ENCODE data around the gene MGAT4C. TPM values are rescaled to one million over a fixed set of nuclear protein-coding genes. Genes with fewer than 3 reads are reported as not detected.

Gene MGAT4C
- total RNA-seq, 1 experiment from 2014 or later, result not detected

DNA sequence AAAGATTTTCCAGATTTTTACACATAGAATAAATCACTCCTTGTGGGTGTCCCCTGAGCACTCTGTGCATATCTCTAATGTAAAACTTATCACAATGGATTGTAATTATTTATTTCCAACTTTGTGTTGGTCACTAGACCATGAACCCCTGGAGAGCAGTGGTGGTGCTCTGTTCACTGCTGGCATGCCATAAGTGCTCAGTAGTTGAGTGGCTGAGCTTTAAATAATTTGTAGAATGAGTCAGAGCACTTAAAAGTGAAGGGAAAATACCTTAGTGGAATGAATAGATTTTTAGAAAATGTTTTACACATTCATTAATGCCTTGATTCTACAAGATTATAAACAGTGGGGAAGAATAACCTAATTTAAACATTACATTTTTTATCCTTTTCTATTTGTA lies 6.3 kb downstream of the MGAT4C start:
- no peaks in the 10 kb centered on the region for H4K20me1 ChIP-seq (ENCODE audit: low read length)
- H3K36me3 ChIP-seq (ENCODE audit: low read depth, low read length), result no peaks in the 10 kb centered on the region
- no peak overlapping the region for H2AFZ ChIP-seq (ENCODE audit: low read length)
- H3K4me3 ChIP-seq (ENCODE audit: low read length), result no peak overlapping the region
- no peak overlapping the region for H3K9ac ChIP-seq (ENCODE audit: low read length)
- no peak overlapping the region for H3K4me2 ChIP-seq (ENCODE audit: low read length)
- BruUV-seq (replicated peaks), result no TSS peak
- ChIA-PET POLR2A (ENCODE audit: unreplicated experiment) (interaction anchor here (0.6 kb wide), 1 partner anchor 12 kb away, joined by 7 read pairs; no protein-coding TSS in a partner anchor), CTCF (no interaction called here)
- no peaks in the 10 kb centered on the region; the same call in 1 of the 2 replicates for H3K27me3 ChIP-seq (ENCODE audit: low read length)
- H3K79me2 ChIP-seq (ENCODE audit: low read length), result no peaks in the 10 kb centered on the region
- H3K4me1 ChIP-seq (ENCODE audit: insufficient read depth, low read length), result no peaks in the 10 kb centered on the region
- H3K9me2 ChIP-seq (replicated peaks; ENCODE audit: low read length), result no peaks in the 10 kb centered on the region
- H3K27ac ChIP-seq (ENCODE audit: low read length), result no peak overlapping the region
- intact Hi-C loops (cut with micrococcal nuclease), result loop anchor here (10.0 kb wide), 1 partner anchor 1705 kb away; no protein-coding TSS in a partner anchor
- DNase-seq, result no peak
- TF ChIP-seq, protein P1, sequence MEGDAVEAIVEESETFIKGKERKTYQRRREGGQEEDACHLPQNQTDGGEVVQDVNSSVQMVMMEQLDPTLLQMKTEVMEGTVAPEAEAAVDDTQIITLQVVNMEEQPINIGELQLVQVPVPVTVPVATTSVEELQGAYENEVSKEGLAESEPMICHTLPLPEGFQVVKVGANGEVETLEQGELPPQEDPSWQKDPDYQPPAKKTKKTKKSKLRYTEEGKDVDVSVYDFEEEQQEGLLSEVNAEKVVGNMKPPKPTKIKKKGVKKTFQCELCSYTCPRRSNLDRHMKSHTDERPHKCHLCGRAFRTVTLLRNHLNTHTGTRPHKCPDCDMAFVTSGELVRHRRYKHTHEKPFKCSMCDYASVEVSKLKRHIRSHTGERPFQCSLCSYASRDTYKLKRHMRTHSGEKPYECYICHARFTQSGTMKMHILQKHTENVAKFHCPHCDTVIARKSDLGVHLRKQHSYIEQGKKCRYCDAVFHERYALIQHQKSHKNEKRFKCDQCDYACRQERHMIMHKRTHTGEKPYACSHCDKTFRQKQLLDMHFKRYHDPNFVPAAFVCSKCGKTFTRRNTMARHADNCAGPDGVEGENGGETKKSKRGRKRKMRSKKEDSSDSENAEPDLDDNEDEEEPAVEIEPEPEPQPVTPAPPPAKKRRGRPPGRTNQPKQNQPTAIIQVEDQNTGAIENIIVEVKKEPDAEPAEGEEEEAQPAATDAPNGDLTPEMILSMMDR (conservative IDR thresholded peaks at IDR 0.05; ENCODE audit: low read depth, low read length), result no peak
- TF ChIP-seq EZH2 (IDR thresholded peaks at IDR 0.05; ENCODE audit: low read length, unreplicated experiment) (no peak), EZH2phosphoT487 (IDR thresholded peaks at IDR 0.05; ENCODE audit: borderline replicate concordance, low read length) (no peak)
- H3F3A ChIP-seq (ENCODE audit: low read length, unreplicated experiment), result no peaks in the 10 kb centered on the region
- 0 out of 2 replicates have a peak, but pooled peaks have one; percentile 53 for ATAC-seq
- H3K9me3 ChIP-seq (ENCODE audit: low read length), result no peaks in the 10 kb centered on the region

DNA sequence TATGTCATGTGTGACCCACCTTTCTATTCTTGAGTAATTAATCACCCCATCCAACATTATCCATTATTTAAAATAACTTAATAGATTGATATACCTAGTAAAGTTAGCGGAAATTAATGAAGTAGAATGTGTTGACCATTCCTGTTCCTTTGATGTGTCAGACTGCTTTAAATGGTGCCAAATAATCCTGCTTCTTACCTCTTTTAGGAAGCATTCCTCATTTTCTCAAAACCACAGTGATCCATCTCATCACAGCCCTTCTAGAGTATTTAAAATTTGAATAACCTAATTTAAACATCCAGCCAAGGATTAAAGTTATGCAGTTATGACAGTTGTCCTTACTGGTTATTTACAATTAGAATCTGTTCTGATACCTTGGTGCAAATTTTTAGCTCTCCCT lies 6.9 kb downstream of the MGAT4C start:
- no peak for DNase-seq
- BruUV-seq (replicated peaks), result no TSS peak
- Histone ChIP-seq H3K9me3 (ENCODE audit: low read length) (no peaks in the 10 kb centered on the region), H3K27ac (ENCODE audit: low read length) (no peak overlapping the region), H3K4me1 (ENCODE audit: insufficient read depth, low read length) (no peaks in the 10 kb centered on the region), H3K79me2 (ENCODE audit: low read length) (no peaks in the 10 kb centered on the region), H3K9ac (ENCODE audit: low read length) (no peak overlapping the region), H3K36me3 (ENCODE audit: low read depth, low read length) (no peaks in the 10 kb centered on the region), H3F3A (ENCODE audit: low read length, unreplicated experiment) (no peaks in the 10 kb centered on the region), H3K4me2 (ENCODE audit: low read length) (no peak overlapping the region), H3K9me2 (replicated peaks; ENCODE audit: low read length) (no peaks in the 10 kb centered on the region), H3K4me3 (ENCODE audit: low read length) (no peak overlapping the region), H4K20me1 (ENCODE audit: low read length) (no peaks in the 10 kb centered on the region), H2AFZ (ENCODE audit: low read length) (no peak overlapping the region), H3K27me3 (ENCODE audit: low read length) (no peaks in the 10 kb centered on the region; the same call in 1 of the 2 replicates)
- ATAC-seq, result no peak
- POLR2A ChIA-PET (ENCODE audit: unreplicated experiment), result interaction anchor here (0.6 kb wide), 1 partner anchor 11 kb away, joined by 7 read pairs; no protein-coding TSS in a partner anchor
- no peak for TF ChIP-seq EZH2phosphoT487 (IDR thresholded peaks at IDR 0.05; ENCODE audit: borderline replicate concordance, low read length)
- no peak for TF ChIP-seq EZH2 (IDR thresholded peaks at IDR 0.05; ENCODE audit: low read length, unreplicated experiment)
- TF ChIP-seq, protein P1 (conservative IDR thresholded peaks at IDR 0.05; ENCODE audit: low read depth, low read length), result no peak
- intact Hi-C loops (cut with micrococcal nuclease), result no loop called here
- CTCF ChIA-PET, result no interaction called here

DNA sequence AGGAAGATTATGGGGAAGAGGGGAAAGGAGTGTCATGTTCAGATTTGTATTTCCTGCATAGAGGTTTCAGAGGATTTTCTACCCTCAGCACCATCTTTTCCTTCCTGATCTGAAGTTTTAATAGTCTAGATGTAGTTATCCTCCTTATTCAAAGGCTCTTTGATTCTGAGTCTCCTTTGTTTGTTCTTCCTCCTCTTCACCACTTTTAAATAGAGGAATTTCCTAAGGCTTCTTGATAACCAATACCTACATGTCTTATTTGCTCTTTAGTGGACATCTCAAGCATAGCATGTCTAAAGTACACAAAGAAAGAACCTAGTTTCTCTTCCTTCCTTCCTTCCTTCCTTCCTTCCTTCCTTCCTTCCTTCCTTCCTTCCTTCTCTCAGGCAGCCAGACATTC lies 8.3 kb downstream of the MGAT4C start:
- no peaks in the 10 kb centered on the region for H3K9me3 ChIP-seq (ENCODE audit: low read length)
- BruUV-seq (replicated peaks), result no TSS peak
- H3K36me3 ChIP-seq (ENCODE audit: low read depth, low read length), result no peaks in the 10 kb centered on the region
- H3K4me2 ChIP-seq (ENCODE audit: low read length), result no peak overlapping the region
- no peaks in the 10 kb centered on the region for H3K9me2 ChIP-seq (replicated peaks; ENCODE audit: low read length)
- no peak for ATAC-seq
- H4K20me1 ChIP-seq (ENCODE audit: low read length), result no peaks in the 10 kb centered on the region
- no peak for DNase-seq
- H3F3A ChIP-seq (ENCODE audit: low read length, unreplicated experiment), result no peaks in the 10 kb centered on the region
- H3K27ac ChIP-seq (ENCODE audit: low read length), result no peak overlapping the region
- ChIA-PET POLR2A (ENCODE audit: unreplicated experiment) (no interaction called here), CTCF (no interaction called here)
- no peak for TF ChIP-seq EZH2phosphoT487 (IDR thresholded peaks at IDR 0.05; ENCODE audit: borderline replicate concordance, low read length)
- TF ChIP-seq EZH2 (IDR thresholded peaks at IDR 0.05; ENCODE audit: low read length, unreplicated experiment), result no peak
- TF ChIP-seq, protein P1 (conservative IDR thresholded peaks at IDR 0.05; ENCODE audit: low read depth, low read length), result no peak
- no peaks in the 10 kb centered on the region for H3K79me2 ChIP-seq (ENCODE audit: low read length)
- no peak overlapping the region for H3K4me3 ChIP-seq (ENCODE audit: low read length)
- H3K9ac ChIP-seq (ENCODE audit: low read length), result no peak overlapping the region
- H3K4me1 ChIP-seq (ENCODE audit: insufficient read depth, low read length), result no peaks in the 10 kb centered on the region
- no peaks in the 10 kb centered on the region; the same call in 1 of the 2 replicates for H3K27me3 ChIP-seq (ENCODE audit: low read length)
- intact Hi-C loops (cut with micrococcal nuclease), result no loop called here
- no peak overlapping the region for H2AFZ ChIP-seq (ENCODE audit: low read length)

All from PC-3 (cell line).